Heart left ventricle (tissue), 13 donors: Measurements from ENCODE around the gene CMTR2.

Source experiments
- CTCF ChIP-seq, 12 donors: fragments of 200-600 bp; sonication (generic) in 4 of 12; IDR thresholded peaks; one replicate each; pipeline versions ENCODE4 v1.5.0 to v1.8.0; 2018 to 2022; ENCODE audit warnings: antibody characterized with exemption in 12 of 12, mild to moderate bottlenecking in 5 of 12
- POLR2A ChIP-seq, 2 donors: fragments of 450-650 bp; IDR thresholded peaks; one replicate each; pipeline ENCODE4 v1.6.1; 2017; ENCODE audit warnings: antibody characterized with exemption in 2 of 2, mild to moderate bottlenecking in 2 of 2, moderate library complexity in 2 of 2
- donor health status: ischemic (EF 13 %, LVEDD 7.1; RV severe dilation, severe dysfunction).
- donor health status: DM: no; HTN: yes; CAD: no.
- donor health status: DM: no; HTN: no; CAD: no.
- donor health status: ischemic (EF 25% LVEDD 6.9; RV normal size, moderate dysfunction).
- donor health status: ischemic (EF 25% LVEDD 5.7; RV mildly dilated, moderate dysfunction).
- donor health status: ischemic (EF 35%, LVEDD 5.7; RV mildly dilated, moderate dysfunction).
- donor health status: nonischemic (EF 11% LVEDD 7.7; RV severe dilation, severe dysfunction).
- donor health status: DM: yes; HTN: yes; CAD: no.
- donor health status: PGD.
- donor health status: ischemic (EF 29% LVEDD 5.4; RV normal size, mild dysfunction).
- donor health status: nonischemic (EF 23%, LVEDD 6.1; RV moderate dilation, normal function).

GRCh38 chr16:71247478-71247877 is 41.7 kb downstream of the CMTR2 start:
- TF ChIP-seq CTCF (IDR thresholded peaks at IDR 0.05): no peak
- no peak for TF ChIP-seq POLR2A (IDR thresholded peaks at IDR 0.05)
